ENCODE data around the gene EMCN.

The EMCN gene

GRCh38 chr4:100517864-100518341 is at the start of gene EMCN:
TSS of gene EMCN (minus strand) at chr4:100518022. CDS start at chr4:100517914, 108 bp downstream.
- no peak within 1 kb of the TSS for H3K4me3 ChIP-seq (replicated peaks in 1 of 2; ENCODE audit: low read depth in 2 of 2, low read length in 2 of 2)
- DNase-seq (ENCODE audit: low read depth in 2 of 2), result peak; percentile 47 to 76

GRCh38 chr4:100566396-100566795 is 48.6 kb upstream of the EMCN start:
- no peak for TF ChIP-seq CTCF (IDR thresholded peaks at IDR 0.05; ENCODE audit: low read depth, low read length)
- H3K4me3 ChIP-seq (replicated peaks in 1 of 2; ENCODE audit: low read depth in 2 of 2, low read length in 2 of 2), result no peak overlapping the region
- DNase-seq (ENCODE audit: low read depth in 2 of 2), result no peak

More at GRCh38 chr4:100517864-100518341, at the start of gene EMCN:
- no peak for TF ChIP-seq CTCF (IDR thresholded peaks at IDR 0.05; ENCODE audit: low read depth, low read length)

- H3K4me3 ChIP-seq (replicated peaks in 1 of 2; ENCODE audit: low read depth in 2 of 2, low read length in 2 of 2), result no peak overlapping the region
- no peak for TF ChIP-seq CTCF (IDR thresholded peaks at IDR 0.05; ENCODE audit: low read depth, low read length)
- no peak for DNase-seq (ENCODE audit: low read depth in 2 of 2)
Observed at GRCh38 chr4:100557306-100557705, 39.5 kb upstream of the EMCN start.

- no peak for TF ChIP-seq CTCF (IDR thresholded peaks at IDR 0.05; ENCODE audit: low read depth, low read length)
- H3K4me3 ChIP-seq (replicated peaks in 1 of 2; ENCODE audit: low read depth in 2 of 2, low read length in 2 of 2), result no peak overlapping the region
- peak; percentile 3 to 12 for DNase-seq (ENCODE audit: low read depth in 2 of 2)
Observed at GRCh38 chr4:100555611-100556337, 38.0 kb upstream of the EMCN start.

GRCh38 chr4:100548200-100548560 is 30.4 kb upstream of the EMCN start:
- no peak overlapping the region for H3K4me3 ChIP-seq (replicated peaks in 1 of 2; ENCODE audit: low read depth in 2 of 2, low read length in 2 of 2)
- no peak for TF ChIP-seq CTCF (IDR thresholded peaks at IDR 0.05; ENCODE audit: low read depth, low read length)
- DNase-seq (ENCODE audit: low read depth in 2 of 2), result no peak

GRCh38 chr4:100547541-100548199 is 29.8 kb upstream of the EMCN start:
- TF ChIP-seq CTCF (IDR thresholded peaks at IDR 0.05; ENCODE audit: low read depth, low read length), result no peak
- DNase-seq (ENCODE audit: low read depth in 2 of 2), result no peak
- H3K4me3 ChIP-seq (replicated peaks in 1 of 2; ENCODE audit: low read depth in 2 of 2, low read length in 2 of 2), result no peak overlapping the region

Measured in cardiac fibroblast (primary cell).